HG03565 (cell line): ENCODE data around the gene MAJIN.

Experiments
- ATAC-seq: cut with Tn5 transposase; IDR thresholded peaks from one replicate; pipeline ENCODE4 v1.9.1; 2021; ENCODE audit warnings: mild to moderate bottlenecking, moderate library complexity; ENCODE audit not compliant: unreplicated experiment

MAJIN gene

GRCh38 chr11:64933935-64934681 lies 37.8 kb downstream of the MAJIN start:
- no peak for ATAC-seq

- no peak for ATAC-seq
These were observed 38.5 kb downstream of the MAJIN start for GRCh38 chr11:64933213-64933934.

GRCh38 chr11:64932324-64932723 lies 39.6 kb downstream of the MAJIN start:
- ATAC-seq: no peak

GRCh38 chr11:64931290-64931689 lies 40.6 kb downstream of the MAJIN start:
- ATAC-seq: no peak

GRCh38 chr11:64930340-64930739 lies 41.6 kb downstream of the MAJIN start:
- no peak for ATAC-seq

- ATAC-seq: no peak
These were observed 42.3 kb downstream of the MAJIN start for GRCh38 chr11:64929625-64930024.

GRCh38 chr11:64928957-64929356 lies 43.0 kb downstream of the MAJIN start:
- ATAC-seq: no peak

GRCh38 chr11:64926689-64927088 lies 45.2 kb downstream of the MAJIN start:
- no peak for ATAC-seq

- ATAC-seq: no peak
These were observed 46.1 kb downstream of the MAJIN start for GRCh38 chr11:64925536-64926436.

GRCh38 chr11:64924910-64925284 lies 47.0 kb downstream of the MAJIN start:
- ATAC-seq: no peak

- ATAC-seq: peak; percentile 70
These were observed 47.7 kb downstream of the MAJIN start, which contains the start of gene PPP2R5B for GRCh38 chr11:64923944-64924909. PPP2R5B (plus strand) TSS chr11:64924689; CDS start chr11:64925735, 1,046 bp downstream.

GRCh38 chr11:64923151-64923661 lies 48.7 kb downstream of the MAJIN start:
- no peak for ATAC-seq

- ATAC-seq: no peak
These were observed 50.5 kb downstream of the MAJIN start for GRCh38 chr11:64921384-64921783.

GRCh38 chr11:64920124-64920523 lies 51.8 kb downstream of the MAJIN start:
- ATAC-seq: no peak

- no peak for ATAC-seq
These were observed 52.3 kb downstream of the MAJIN start for GRCh38 chr11:64919627-64920026.

- ATAC-seq: no peak
These were observed 53.9 kb downstream of the MAJIN start for GRCh38 chr11:64918017-64918416.

- ATAC-seq: no peak
These were observed 54.3 kb downstream of the MAJIN start for GRCh38 chr11:64917663-64917995.

GRCh38 chr11:64916775-64917662 lies 54.9 kb downstream of the MAJIN start, which contains the start of gene ATG2A:
ATG2A (minus strand) TSS chr11:64917209; CDS start chr11:64917135, 74 bp downstream.
- ATAC-seq: peak; percentile 90
